Endothelial cell of umbilical vein (primary cell): ENCODE results near the gene PDSS1. TPM values are rescaled to one million over a fixed set of nuclear protein-coding genes. Genes with fewer than 3 reads are reported as not detected.

Experiments used
- BruUV-seq: library from RNA; stranded (reverse); fragments of 400-500 nt; replicated peaks from 2 replicates; lab custom pipeline; 2021; lab: Mats Ljungman, UMichigan
- CTCF ChIA-PET: fragments of 300-600, 350-600 bp; sonication (Branson Sonifier 250); formaldehyde crosslinking; loops from one replicate; lab custom pipeline; 2021; ENCODE audit warnings: antibody characterized with exemption, inconsistent platforms; lab: Charles Lee
- POLR2A ChIA-PET: fragments of 300-600, 350-600 bp; sonication (Branson Sonifier 250); formaldehyde crosslinking; loops from one replicate; lab custom pipeline; 2021; ENCODE audit warnings: antibody characterized with exemption, inconsistent platforms; lab: Charles Lee
- DNase-seq: peaks from one replicate; pipeline ENCODE4 v3.0.0-alpha.2; 2011; ENCODE audit warnings: low read depth, low spot score
- FAIRE-seq: peaks from 2 replicates; lab custom pipeline; 2011; peaks lifted over from hg19 to GRCh38; lab: Jason Lieb, UNC
- H2AFZ ChIP-seq: 2 replicates; pipeline ENCODE4 v1.6.0; 2012; ENCODE audit warnings: low read depth, low read length, control low read depth, inconsistent platforms
- H3K27ac ChIP-seq: 2 replicates; pipeline ENCODE4 v1.5.1; 2011; ENCODE audit warnings: low read depth, mild to moderate bottlenecking, control low read depth, low read length, moderate library complexity; ENCODE audit not compliant: insufficient read depth
- H3K27me3 ChIP-seq, 2 experiments: 2 replicates each; pipeline versions ENCODE4 v1.6.0 to v1.6.1; 2011; ENCODE audit warnings: low read length in 2 of 2, mixed read lengths in 1 of 2; ENCODE audit not compliant: control insufficient read depth in 2 of 2, insufficient read depth in 2 of 2
- H3K36me3 ChIP-seq, 2 experiments: 2 replicates in 1 of 2; 3 replicates in 1 of 2; pipeline ENCODE4 v1.5.1; 2011; ENCODE audit warnings: low read length in 2 of 2, mild to moderate bottlenecking in 1 of 2, moderate library complexity in 1 of 2; ENCODE audit not compliant: control insufficient read depth in 2 of 2, insufficient read depth in 2 of 2; ENCODE audit errors: extremely low read depth in 1 of 2
- H3K4me1 ChIP-seq: 3 replicates; pipeline ENCODE4 v1.5.1; 2011; ENCODE audit warnings: mild to moderate bottlenecking, low read length; ENCODE audit not compliant: control insufficient read depth, insufficient read depth; ENCODE audit errors: extremely low read depth
- H3K4me2 ChIP-seq: 2 replicates; pipeline ENCODE4 v1.6.1; 2011; ENCODE audit warnings: low read length, control low read depth, mixed read lengths; ENCODE audit not compliant: insufficient read depth
- H3K4me3 ChIP-seq, 3 experiments: fragments of 200-600 bp in 1 of 3; sonication (generic), shearing (Covaris generic) in 1 of 3; replicated peaks in 1 of 3; 2 replicates each; pipeline ENCODE4 v1.5.1; 2011 to 2016; ENCODE audit warnings: control low read depth in 3 of 3, low read length in 3 of 3, mild to moderate bottlenecking in 2 of 3, inconsistent platforms in 1 of 3, low read depth in 1 of 3, moderate library complexity in 1 of 3; ENCODE audit not compliant: insufficient read depth in 1 of 3
- H3K79me2 ChIP-seq: 2 replicates; pipeline ENCODE4 v1.6.0; 2012; ENCODE audit warnings: low read length, inconsistent platforms; ENCODE audit not compliant: control insufficient read depth, insufficient read depth
- H3K9ac ChIP-seq: replicated peaks from 2 replicates; pipeline ENCODE3; 2011; ENCODE audit warnings: low read length, control low read depth; ENCODE audit not compliant: insufficient read depth; ENCODE audit errors: extremely low read depth
- H3K9me1 ChIP-seq: replicated peaks from 3 replicates; pipeline ENCODE4 v1.6.0; 2011; ENCODE audit warnings: mild to moderate bottlenecking, low read length; ENCODE audit not compliant: control insufficient read depth, insufficient read depth; ENCODE audit errors: extremely low read depth
- H3K9me3 ChIP-seq: replicated peaks from 2 replicates; pipeline ENCODE4 v1.5.1; 2012; ENCODE audit warnings: low read length, inconsistent platforms; ENCODE audit not compliant: control insufficient read depth, insufficient read depth
- H4K20me1 ChIP-seq: replicated peaks from 2 replicates; pipeline ENCODE3; 2011; ENCODE audit warnings: mild to moderate bottlenecking, low read length; ENCODE audit not compliant: control insufficient read depth, insufficient read depth; ENCODE audit errors: extremely low read depth
- CTCF ChIP-seq, 2 donors: IDR thresholded peaks; 1 replicate in 1 of 2; 2 replicates in 1 of 2; pipeline ENCODE4 v1.5.1; 2011; ENCODE audit warnings: low read length in 2 of 2, mild to moderate bottlenecking in 2 of 2, moderate library complexity in 2 of 2, control low read depth in 1 of 2, inconsistent platforms in 1 of 2, low read depth in 1 of 2; ENCODE audit not compliant: insufficient read depth in 1 of 2; ENCODE audit errors: extremely low read depth in 1 of 2
- EZH2 ChIP-seq: IDR thresholded peaks from 2 replicates; pipeline ENCODE4 v1.6.1; 2012; ENCODE audit warnings: borderline replicate concordance, low read depth, mild to moderate bottlenecking, moderate library complexity, low read length, inconsistent platforms; ENCODE audit not compliant: severe bottlenecking
- FOS ChIP-seq: IDR thresholded peaks from 2 replicates; pipeline ENCODE4 v1.6.1; 2011; ENCODE audit warnings: mild to moderate bottlenecking, low read length, moderate library complexity, borderline replicate concordance; ENCODE audit not compliant: insufficient read depth
- GATA2 ChIP-seq: IDR thresholded peaks from 2 replicates; pipeline ENCODE4 v1.7.0; 2011; ENCODE audit warnings: low read depth, mild to moderate bottlenecking, moderate library complexity, mixed read lengths, low read length; ENCODE audit not compliant: insufficient read length, insufficient read depth
- JUN ChIP-seq: IDR thresholded peaks from 2 replicates; pipeline ENCODE4 v1.6.1; 2011; ENCODE audit warnings: borderline replicate concordance, low read depth; ENCODE audit not compliant: insufficient read length, insufficient read depth
- MAX ChIP-seq: IDR thresholded peaks from 2 replicates; pipeline ENCODE4 v1.6.1; 2011; ENCODE audit not compliant: insufficient read depth, insufficient read length
- MYC ChIP-seq: IDR thresholded peaks from one replicate; pipeline ENCODE4 v1.6.1; 2011; ENCODE audit warnings: mild to moderate bottlenecking, low read depth, low read length
- POLR2A ChIP-seq: IDR thresholded peaks from 2 replicates; pipeline ENCODE4 v1.6.1; 2012; ENCODE audit warnings: low read depth, mild to moderate bottlenecking, control low read depth, low read length
- POLR2AphosphoS5 ChIP-seq: IDR thresholded peaks from 2 replicates; pipeline ENCODE4 v1.6.1; 2012; ENCODE audit warnings: low read depth, mild to moderate bottlenecking, control low read depth, low read length, moderate library complexity; ENCODE audit not compliant: insufficient read depth
- dilution Hi-C: fragments of 300-500 bp; cut with MboI; formaldehyde crosslinking; loops from one replicate; pipeline ENCODE4 v1.15.0; 2019; ENCODE audit warnings: low sequenced_read_pairs; ENCODE audit not compliant: extremely low pct_ligation_motif_present
- intact Hi-C: fragments of 100-400 bp; cut with micrococcal nuclease; formaldehyde crosslinking; loops from one replicate; pipeline ENCODE4 v1.10.0; 2022
- polyA plus RNA-seq, 4 experiments: library from polyadenylated mRNA; depleted of rRNA in 3 of 4; stranded (reverse) in 3 of 4; unstranded in 1 of 4; fragments of >200 nt; gene quantifications; 2 replicates each; pipeline versions ENCODE4 v1.2.1 to v1.2.3, GENCODE V29; 2011 to 2012; ENCODE audit warnings: missing spikeins in 1 of 4
- total RNA-seq: library from RNA; stranded (reverse); gene quantifications from 2 replicates; pipeline ENCODE4 v1.2.3, GENCODE V29; 2021

The PDSS1 gene
- total and polyA plus RNA-seq, 2 donors (not counting 3 experiments of a cell fraction or from before 2014, with no cell fraction given) = 9.1 to 11.3 TPM

- ChIA-PET CTCF (no interaction called here), POLR2A (no interaction called here)
- no peaks in the 10 kb centered on the region for H3K79me2 ChIP-seq
- intact Hi-C loops (no loop called here), dilution Hi-C loops (no loop called here)
- no peak for FAIRE-seq
- peaks cover 3 to 8% of the 10 kb centered on the region in 2 experiments for H3K36me3 ChIP-seq
- BruUV-seq = no TSS peak
- H3K9ac ChIP-seq = no peak overlapping the region
- no peak overlapping the region for H2AFZ ChIP-seq
- H3K27me3 ChIP-seq = no peaks in the 10 kb centered on the region
- H3K4me3 ChIP-seq = no peak overlapping the region
- H3K9me1 ChIP-seq = no peaks in the 10 kb centered on the region
- DNase-seq = no peak
- H4K20me1 ChIP-seq = no peaks in the 10 kb centered on the region
- TF ChIP-seq JUN (no peak), GATA2 (no peak), POLR2AphosphoS5 (no peak), CTCF (IDR thresholded peaks at IDR 0.05; ENCODE audit: extremely low read depth in 1 of 2, insufficient read depth in 1 of 2, low read depth in 1 of 2, low read length in 2 of 2) (no peak), POLR2A (no peak), MYC (no peak), EZH2 (no peak), FOS (no peak), MAX (no peak)
- no peaks in the 10 kb centered on the region for H3K4me1 ChIP-seq
- H3K4me2 ChIP-seq = no peak overlapping the region
- H3K27ac ChIP-seq = no peak overlapping the region
- no peaks in the 10 kb centered on the region for H3K9me3 ChIP-seq
These were observed 46.3 kb downstream of the PDSS1 start for GRCh38 chr10:26743841-26744240.
